ENCODE data around the gene ABHD8.
A peak's percentile ranks its signal among the peaks of the same experiment; 100 is the strongest.

ABHD8 gene

DNA sequence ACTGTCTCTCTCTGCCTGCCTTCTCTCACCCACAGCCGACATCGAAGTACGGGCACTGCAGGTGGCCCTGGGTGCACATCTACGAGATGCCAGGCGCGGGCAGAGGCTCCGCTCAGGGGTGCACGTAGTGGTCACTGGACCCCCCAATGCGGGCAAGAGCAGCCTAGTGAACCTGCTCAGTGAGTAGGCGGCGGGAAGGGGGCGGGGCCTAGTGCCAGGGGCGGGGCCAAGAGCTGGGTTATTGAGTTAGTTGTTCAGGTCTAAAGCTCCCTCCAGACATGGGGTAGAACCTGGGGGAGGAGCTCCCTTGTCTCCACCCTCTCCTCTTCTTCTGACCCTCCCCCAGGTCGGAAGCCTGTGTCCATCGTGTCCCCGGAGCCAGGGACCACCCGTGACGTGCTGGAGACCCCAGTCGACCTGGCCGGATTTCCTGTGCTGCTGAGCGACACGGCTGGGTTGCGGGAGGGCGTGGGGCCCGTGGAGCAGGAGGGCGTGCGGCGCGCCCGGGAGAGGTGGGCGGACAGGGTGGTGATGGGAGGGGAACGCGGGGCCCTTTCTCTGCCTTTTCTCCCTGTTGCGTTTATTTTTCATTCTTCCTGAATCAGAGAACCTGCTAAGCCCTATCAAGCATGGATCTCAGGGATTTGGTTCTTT is 36.0 kb upstream of the ABHD8 start:
- H3K4me3 ChIP-seq (ENCODE audit: low read depth, low read length), result no peak overlapping the region
- DNase-seq, result no peak
- no peaks in the 10 kb centered on the region for H3K27me3 ChIP-seq (replicated peaks)
- TF ChIP-seq, protein P1, sequence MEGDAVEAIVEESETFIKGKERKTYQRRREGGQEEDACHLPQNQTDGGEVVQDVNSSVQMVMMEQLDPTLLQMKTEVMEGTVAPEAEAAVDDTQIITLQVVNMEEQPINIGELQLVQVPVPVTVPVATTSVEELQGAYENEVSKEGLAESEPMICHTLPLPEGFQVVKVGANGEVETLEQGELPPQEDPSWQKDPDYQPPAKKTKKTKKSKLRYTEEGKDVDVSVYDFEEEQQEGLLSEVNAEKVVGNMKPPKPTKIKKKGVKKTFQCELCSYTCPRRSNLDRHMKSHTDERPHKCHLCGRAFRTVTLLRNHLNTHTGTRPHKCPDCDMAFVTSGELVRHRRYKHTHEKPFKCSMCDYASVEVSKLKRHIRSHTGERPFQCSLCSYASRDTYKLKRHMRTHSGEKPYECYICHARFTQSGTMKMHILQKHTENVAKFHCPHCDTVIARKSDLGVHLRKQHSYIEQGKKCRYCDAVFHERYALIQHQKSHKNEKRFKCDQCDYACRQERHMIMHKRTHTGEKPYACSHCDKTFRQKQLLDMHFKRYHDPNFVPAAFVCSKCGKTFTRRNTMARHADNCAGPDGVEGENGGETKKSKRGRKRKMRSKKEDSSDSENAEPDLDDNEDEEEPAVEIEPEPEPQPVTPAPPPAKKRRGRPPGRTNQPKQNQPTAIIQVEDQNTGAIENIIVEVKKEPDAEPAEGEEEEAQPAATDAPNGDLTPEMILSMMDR (IDR thresholded peaks at IDR 0.05; ENCODE audit: low read depth, low read length, missing control alignments), result no peak
- H3K36me3 ChIP-seq (replicated peaks), result no peaks in the 10 kb centered on the region
- H3K27ac ChIP-seq, result no peak overlapping the region
- in situ Hi-C loops (cut with HindIII; ENCODE audit: low pct_ligation_motif_present, low sequenced_read_pairs), result no loop called here

DNA sequence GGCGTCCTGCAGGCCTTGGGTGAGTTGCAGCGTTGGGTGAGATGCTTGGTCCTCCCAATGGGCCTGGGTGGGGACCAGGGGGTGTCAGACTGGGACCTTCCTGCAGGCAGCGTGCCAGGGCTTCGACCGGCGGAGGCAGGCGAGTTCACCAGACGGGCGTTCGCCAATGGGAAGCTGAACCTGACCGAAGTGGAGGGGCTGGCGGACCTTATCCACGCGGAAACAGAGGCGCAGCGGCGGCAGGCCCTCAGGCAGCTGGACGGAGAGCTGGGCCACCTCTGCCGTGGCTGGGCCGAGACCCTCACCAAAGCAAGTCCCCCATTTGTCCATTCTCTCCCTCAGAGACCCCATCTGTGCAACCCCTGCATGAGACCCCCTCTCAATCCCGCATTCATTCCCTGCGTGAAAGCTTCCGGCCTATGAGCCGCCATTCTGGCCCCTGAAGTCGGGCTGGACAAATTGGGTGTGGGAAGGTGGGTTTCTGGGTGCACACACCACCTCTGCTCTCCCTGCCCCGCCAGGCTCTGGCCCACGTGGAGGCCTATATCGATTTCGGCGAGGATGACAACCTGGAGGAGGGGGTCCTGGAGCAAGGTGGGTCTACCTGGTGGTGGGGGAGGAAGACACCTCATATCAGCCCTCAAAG is 35.3 kb upstream of the ABHD8 start:
- H3K4me3 ChIP-seq (ENCODE audit: low read depth, low read length), result peak overlapping the region; percentile 87
- no peak for DNase-seq
- H3K27me3 ChIP-seq (replicated peaks), result no peaks in the 10 kb centered on the region
- no peaks in the 10 kb centered on the region for H3K36me3 ChIP-seq (replicated peaks)
- TF ChIP-seq, protein P1 (IDR thresholded peaks at IDR 0.05; ENCODE audit: low read depth, low read length, missing control alignments), result no peak
- in situ Hi-C loops (cut with HindIII; ENCODE audit: low pct_ligation_motif_present, low sequenced_read_pairs), result no loop called here
- no peak overlapping the region for H3K27ac ChIP-seq

DNA sequence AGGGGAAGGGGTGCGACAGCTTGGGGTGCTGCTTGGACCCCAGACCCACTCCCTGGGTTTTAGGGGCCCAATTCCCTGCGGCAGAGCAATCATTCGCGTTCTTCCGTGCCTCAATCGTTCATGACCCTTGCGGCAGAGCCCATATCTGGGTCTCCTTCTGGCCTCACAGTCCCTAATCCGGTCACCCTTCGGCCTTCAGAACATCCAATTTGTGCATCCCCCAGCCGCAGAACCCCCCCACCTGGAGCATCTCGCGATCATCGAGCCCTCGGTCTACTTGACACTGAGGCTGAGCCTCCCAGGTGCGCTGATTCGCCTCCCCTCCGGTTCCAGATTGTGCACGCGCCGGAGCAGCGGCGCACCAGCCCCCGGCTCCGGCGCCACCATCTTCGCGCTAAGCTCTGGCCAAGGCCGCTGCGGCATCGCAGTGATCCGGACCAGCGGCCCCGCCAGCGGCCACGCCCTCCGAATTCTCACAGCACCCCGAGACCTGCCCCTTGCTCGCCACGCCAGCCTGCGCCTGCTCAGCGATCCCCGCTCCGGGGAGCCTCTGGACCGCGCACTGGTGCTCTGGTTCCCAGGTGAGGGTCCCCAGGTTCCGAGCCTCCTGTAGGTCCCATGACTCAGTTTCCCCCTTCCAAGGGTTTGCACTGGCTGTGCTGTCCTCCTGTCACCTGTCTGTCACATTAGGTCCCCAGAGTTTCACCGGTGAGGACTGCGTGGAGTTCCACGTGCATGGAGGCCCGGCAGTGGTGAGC is 34.6 kb upstream of the ABHD8 start:
- no peak overlapping the region for H3K27ac ChIP-seq
- DNase-seq, result no peak
- in situ Hi-C loops (cut with HindIII; ENCODE audit: low pct_ligation_motif_present, low sequenced_read_pairs), result no loop called here

DNA sequence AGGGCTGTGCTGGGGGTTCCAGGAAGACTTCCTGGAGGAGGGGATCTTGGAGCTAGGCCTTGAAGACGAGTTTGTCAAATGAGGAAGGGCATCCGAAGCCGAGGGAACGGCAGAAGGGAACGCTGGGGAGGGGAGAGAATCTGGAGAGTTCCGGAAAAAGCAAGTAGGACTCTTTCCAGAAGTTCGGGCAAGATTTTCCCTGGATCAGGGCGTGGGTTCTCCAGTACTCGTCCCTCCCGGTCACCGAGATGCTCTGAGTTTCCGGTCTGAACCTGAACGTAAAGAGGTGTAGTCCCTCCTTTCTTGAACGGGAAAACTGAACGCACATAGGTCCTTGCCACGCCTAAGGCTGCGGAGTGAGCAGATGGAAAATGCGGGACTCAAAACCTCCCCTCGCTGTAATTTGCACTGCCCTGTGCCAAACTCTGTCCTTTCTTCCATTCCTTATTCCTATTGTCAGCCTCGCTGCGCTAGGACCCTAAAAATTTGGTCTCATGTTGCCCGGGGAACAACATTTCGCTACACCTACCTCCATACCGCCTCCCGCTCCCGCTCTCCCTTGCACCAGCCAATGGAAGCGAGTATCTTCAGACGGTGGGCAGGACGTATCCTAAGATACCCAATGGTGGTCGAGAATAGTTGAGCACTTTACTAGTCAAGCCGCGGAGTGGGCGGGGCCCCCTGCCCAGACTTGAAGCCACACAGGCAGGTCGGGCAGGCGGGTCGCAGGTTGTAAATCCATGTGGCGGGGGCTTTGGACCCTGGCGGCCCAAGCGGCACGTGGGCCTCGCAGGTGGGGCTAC is 33.8 kb upstream of the ABHD8 start, which contains the start of gene GTPBP3:
Gene GTPBP3 (plus strand): TSS at position 682 of the 803 bp plus-strand sequence. CDS start 59 bp downstream, at position 741.
- TF ChIP-seq, protein P1 (IDR thresholded peaks at IDR 0.05; ENCODE audit: low read depth, low read length, missing control alignments), result no peak
- Histone ChIP-seq H3K27me3 (replicated peaks) (no peaks in the 10 kb centered on the region), H3K27ac (peak within 1 kb of the TSS; percentile 49), H3K36me3 (replicated peaks) (peaks cover 4% of the 10 kb centered on the region), H3K4me3 (ENCODE audit: low read depth, low read length) (peak within 1 kb of the TSS; percentile 87)
- DNase-seq, result peak; percentile 99
- in situ Hi-C loops (cut with HindIII; ENCODE audit: low pct_ligation_motif_present, low sequenced_read_pairs), result no loop called here

More for the DNA sequence above, 34.6 kb upstream of the ABHD8 start:
- H3K36me3 ChIP-seq (replicated peaks), result peaks cover 4% of the 10 kb centered on the region
- TF ChIP-seq, protein P1 (IDR thresholded peaks at IDR 0.05; ENCODE audit: low read depth, low read length, missing control alignments), result no peak
- H3K4me3 ChIP-seq (ENCODE audit: low read depth, low read length), result peak overlapping the region; percentile 87
- H3K27me3 ChIP-seq (replicated peaks), result no peaks in the 10 kb centered on the region

DNA sequence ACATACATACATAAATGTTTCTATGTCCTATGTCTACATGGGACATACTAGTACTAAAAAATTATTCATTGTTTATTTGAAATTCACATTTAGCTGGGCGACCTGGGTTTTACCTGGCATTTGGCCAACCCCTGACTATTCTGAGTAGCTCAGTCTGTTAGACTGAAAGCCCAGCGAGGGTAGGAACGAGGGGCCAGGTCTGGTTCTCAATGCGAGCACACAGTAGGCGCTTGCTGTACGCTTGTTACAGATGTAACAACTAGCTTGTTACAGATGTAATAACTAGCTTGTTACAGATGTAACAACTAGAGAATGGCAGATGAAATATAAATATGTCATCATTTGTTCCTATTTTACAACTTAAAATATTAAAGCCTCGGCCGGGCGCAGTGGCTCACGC is 32.4 kb upstream of the ABHD8 start:
- in situ Hi-C loops (cut with HindIII; ENCODE audit: low pct_ligation_motif_present, low sequenced_read_pairs), result no loop called here
- Histone ChIP-seq H3K36me3 (replicated peaks) (peaks cover 4% of the 10 kb centered on the region), H3K27me3 (replicated peaks) (no peaks in the 10 kb centered on the region), H3K4me3 (ENCODE audit: low read depth, low read length) (no peak overlapping the region), H3K27ac (no peak overlapping the region)
- no peak for DNase-seq
- TF ChIP-seq, protein P1 (IDR thresholded peaks at IDR 0.05; ENCODE audit: low read depth, low read length, missing control alignments), result no peak
